B cell (primary cell): ENCODE results near the gene GPX7. TPM values are rescaled to one million over a fixed set of nuclear protein-coding genes. Genes with fewer than 3 reads are reported as not detected.

ENCODE experiments used
- ATAC-seq: fragments of 200-7000 bp; cut with Tn5 transposase; one replicate; pipeline ENCODE4 v1.10.0; 2021; ENCODE audit warnings: low read depth, mild to moderate bottlenecking, moderate number of reproducible peaks, moderate library complexity
- CTCF ChIA-PET: fragments of 350-600 bp; sonication (Branson Sonifier 250); formaldehyde crosslinking; loops from one replicate; lab custom pipeline; 2021; ENCODE audit warnings: antibody characterized with exemption, inconsistent platforms; lab: Charles Lee
- POLR2A ChIA-PET: fragments of 350-600 bp; sonication (Branson Sonifier 250); formaldehyde crosslinking; loops from one replicate; lab custom pipeline; 2021; ENCODE audit warnings: antibody characterized with exemption; lab: Charles Lee
- DNase-seq: peaks from one replicate; pipeline ENCODE4 v3.0.0; 2013
- H2AFZ ChIP-seq: 2 replicates; pipeline ENCODE4 v1.6.1; 2012; ENCODE audit warnings: mild to moderate bottlenecking, low read depth, low read length; ENCODE audit not compliant: insufficient read depth, poor library complexity, severe bottlenecking
- H3K27ac ChIP-seq, 2 donors: 1 replicate in 1 of 2; 2 replicates in 1 of 2; pipeline ENCODE4 v1.5.1; 2012 to 2013; ENCODE audit warnings: low read length in 2 of 2, mild to moderate bottlenecking in 2 of 2, moderate library complexity in 1 of 2
- H3K27me3 ChIP-seq, 4 experiments: fragments of 200-600 bp in 1 of 4; sonication (generic) in 1 of 4; replicated peaks in 1 of 4; 1 replicate in 2 of 4; 2 replicates in 2 of 4; pipeline versions ENCODE4 v1.6.1 to v1.7.0; 2013 to 2016; ENCODE audit warnings: low read length in 3 of 4, mild to moderate bottlenecking in 2 of 4, mixed read lengths in 1 of 4, moderate library complexity in 1 of 4; ENCODE audit not compliant: insufficient read depth in 4 of 4, control insufficient read depth in 3 of 4; ENCODE audit errors: control extremely low read depth in 1 of 4
- H3K36me3 ChIP-seq, 2 experiments: replicated peaks in 1 of 2; 1 replicate in 1 of 2; 2 replicates in 1 of 2; pipeline versions ENCODE4 v1.6.1 to v1.7.1; 2013; ENCODE audit warnings: low read length in 1 of 2; ENCODE audit not compliant: insufficient read depth in 2 of 2, control insufficient read depth in 1 of 2; ENCODE audit errors: control extremely low read depth in 1 of 2, extremely low read depth in 1 of 2
- H3K4me1 ChIP-seq, 2 donors: fragments of 200-600 bp in 1 of 2; sonication (generic) in 1 of 2; 1 replicate in 1 of 2; 2 replicates in 1 of 2; pipeline versions ENCODE4 v1.5.1 to v1.6.1; 2013 to 2017; ENCODE audit warnings: low read length in 2 of 2; ENCODE audit not compliant: control insufficient read depth in 2 of 2, insufficient read depth in 2 of 2
- H3K4me2 ChIP-seq: replicated peaks from 2 replicates; pipeline ENCODE3; 2012; ENCODE audit warnings: mild to moderate bottlenecking, low read depth, low read length; ENCODE audit not compliant: poor library complexity, severe bottlenecking
- H3K4me3 ChIP-seq, 5 experiments: fragments of 200-600 bp in 1 of 5; sonication (generic) in 1 of 5; 1 replicate in 3 of 5; 2 replicates in 2 of 5; pipeline versions ENCODE4 v1.5.1 to v1.7.0; 2011 to 2016; ENCODE audit warnings: low read length in 4 of 5, mild to moderate bottlenecking in 4 of 5, low read depth in 2 of 5, control low read depth in 1 of 5, moderate library complexity in 1 of 5; ENCODE audit not compliant: insufficient read depth in 1 of 5; ENCODE audit errors: control extremely low read depth in 1 of 5, extremely low read depth in 1 of 5
- H3K79me2 ChIP-seq: fragments of 200-600 bp; sonication (generic); one replicate; pipeline ENCODE4 v1.6.0; 2016; ENCODE audit warnings: low read length; ENCODE audit not compliant: control insufficient read depth, insufficient read depth
- H3K9ac ChIP-seq: fragments of 200-600 bp; sonication (generic); 2 replicates; pipeline ENCODE4 v1.6.1; 2017; ENCODE audit warnings: mild to moderate bottlenecking, low read length, moderate library complexity
- H3K9me3 ChIP-seq, 3 donors: one replicate each; pipeline versions ENCODE4 v1.6.1 to v1.7.1; 2013; ENCODE audit warnings: low read length in 2 of 3; ENCODE audit not compliant: control insufficient read depth in 2 of 3, insufficient read depth in 1 of 3; ENCODE audit errors: control extremely low read depth in 1 of 3
- H4K20me1 ChIP-seq: 2 replicates; pipeline ENCODE4 v1.6.0; 2012; ENCODE audit warnings: mild to moderate bottlenecking, low read length; ENCODE audit not compliant: insufficient read depth, control insufficient read depth, poor library complexity, severe bottlenecking
- H3K27ac Mint-ChIP-seq: one replicate; pipeline ENCODE4 v1.8.0; 2021; ENCODE audit warnings: mixed read lengths
- H3K27me3 Mint-ChIP-seq: one replicate; pipeline ENCODE4 v1.8.0; 2021; ENCODE audit warnings: mixed read lengths
- H3K4me1 Mint-ChIP-seq: one replicate; pipeline ENCODE4 v1.8.0; 2021; ENCODE audit warnings: mixed read lengths
- H3K4me3 Mint-ChIP-seq: one replicate; pipeline ENCODE4 v1.8.0; 2021; ENCODE audit warnings: mixed read lengths
- H3K9me3 Mint-ChIP-seq: one replicate; pipeline ENCODE4 v1.8.0; 2022; ENCODE audit warnings: mixed read lengths; ENCODE audit not compliant: insufficient read depth
- CTCF ChIP-seq: fragments of 200-600 bp; IDR thresholded peaks from one replicate; pipeline ENCODE4 v1.8.0; 2022; ENCODE audit warnings: antibody characterized with exemption, mild to moderate bottlenecking
- EZH2 ChIP-seq: IDR thresholded peaks from 2 replicates; pipeline ENCODE4 v1.6.1; 2012; ENCODE audit warnings: borderline replicate concordance, low read depth, mild to moderate bottlenecking, moderate library complexity, low read length; ENCODE audit not compliant: insufficient read depth, poor library complexity, severe bottlenecking
- WGBS: methylation state at CpG from one replicate; pipeline ENCODE4 v1.1.5; 2013; ENCODE audit warnings: missing lambda C conversion rate; ENCODE audit not compliant: insufficient coverage; 5-methylcytosine and 5-hydroxymethylcytosine counted together
- intact Hi-C: fragments of 100-400 bp; cut with micrococcal nuclease; formaldehyde crosslinking; loops from one replicate; pipeline ENCODE4 v1.10.0; 2022
- polyA minus RNA-seq: library from RNA; depleted of rRNA, polyadenylated mRNA; stranded (reverse); fragments of >200 nt; gene quantifications from 2 replicates; pipeline ENCODE4 v1.2.3, GENCODE V29; 2012
- polyA plus RNA-seq: library from polyadenylated mRNA; depleted of rRNA; stranded (reverse); fragments of >200 nt; gene quantifications from 2 replicates; pipeline ENCODE4 v1.2.3, GENCODE V29; 2012
- total RNA-seq, 2 donors: library from RNA; stranded (reverse); fragments of 120-200 nt in 1 of 2; gene quantifications; 1 replicate in 1 of 2; 2 replicates in 1 of 2; pipeline versions ENCODE4 v1.2.3 to v1.2.4, GENCODE V29; 2013 to 2022

The GPX7 gene
- total RNA-seq (21.4 and 23.9 TPM in 2 replicates), polyA plus RNA-seq (14.5 and 27.6 TPM in 2 replicates), polyA minus RNA-seq (28.5 and 42.6 TPM in 2 replicates)
- total RNA-seq (2013): 27.4 TPM

- peaks cover 50% of the 10 kb centered on the region for H3K4me1 Mint-ChIP-seq
- no peaks in the 10 kb centered on the region for H3K9me3 Mint-ChIP-seq
- WGBS: 1% methylated on average over 97 of the region's 97 CpGs
- no peaks in the 10 kb centered on the region for H4K20me1 ChIP-seq
- DNase-seq: peak; percentile 74
- peak within 1 kb of the TSS; percentile 94 for H2AFZ ChIP-seq
- H3K27ac Mint-ChIP-seq: peak within 1 kb of the TSS; percentile 93
- ChIA-PET CTCF (interaction anchor here (0.6 to 1.3 kb wide), 4 partner anchors 9 to 84 kb away, joined by 3 to 4 read pairs (median 3); partner anchors contain the start of gene SHISAL2A), POLR2A (interaction anchor here (0.8 to 3.5 kb wide), 6 partner anchors 9 to 233 kb away, joined by 3 to 31 read pairs (median 6); partner anchors contain the start of gene TUT4)
- H3K79me2 ChIP-seq: peaks cover 53% of the 10 kb centered on the region
- H3K36me3 ChIP-seq: peaks cover 0 to 10% of the 10 kb centered on the region in 2 experiments
- H3K9me3 ChIP-seq: no peaks in the 10 kb centered on the region
- no peak for TF ChIP-seq EZH2
- TF ChIP-seq CTCF: no peak
- H3K27me3 ChIP-seq: no peaks in the 10 kb centered on the region
- H3K27ac ChIP-seq: peak within 1 kb of the TSS; percentile 42 to 76
- peaks cover 34 to 46% of the 10 kb centered on the region in 2 donors for H3K4me1 ChIP-seq
- ATAC-seq: peak; percentile 72
- intact Hi-C loops: loop anchor here (1.0 to 5.0 kb wide), 5 partner anchors 30 to 85 kb away; partner anchors contain the start of gene TUT4
- peak within 1 kb of the TSS; percentile 84 for H3K9ac ChIP-seq
- peak within 1 kb of the TSS; percentile 60 to 70 (median 65) for H3K4me3 ChIP-seq
- H3K4me3 Mint-ChIP-seq: peak within 1 kb of the TSS; percentile 93
- peak within 1 kb of the TSS; percentile 93 for H3K4me2 ChIP-seq
- H3K27me3 Mint-ChIP-seq: no peaks in the 10 kb centered on the region
Observed at GRCh38 chr1:52601991-52602855, at the start of gene GPX7. TSS of gene GPX7 (plus strand) at chr1:52602371. CDS start at chr1:52602410, 39 bp downstream.
